Vagina (tissue), 2 donors: ENCODE results near the gene CCDC170. TPM values are rescaled to one million over a fixed set of nuclear protein-coding genes. Genes with fewer than 3 reads are reported as not detected.

Experiments
- DNase-seq, 2 donors: peaks; one replicate each; pipeline ENCODE4 v3.0.0-alpha.2; 2017; ENCODE audit errors: extremely low spot score in 2 of 2
- H3K27ac ChIP-seq: fragments of 200-600 bp; sonication (generic); one replicate; pipeline ENCODE4 v1.5.1; 2019
- H3K27me3 ChIP-seq: fragments of 200-600 bp; sonication (generic); one replicate; pipeline ENCODE4 v1.5.1; 2019
- H3K36me3 ChIP-seq, 2 donors: fragments of 200-600 bp; sonication (generic); one replicate each; pipeline ENCODE4 v1.5.1; 2017 to 2019
- H3K4me1 ChIP-seq: fragments of 200-600 bp; sonication (generic); one replicate; pipeline ENCODE4 v1.5.1; 2019
- H3K4me3 ChIP-seq, 2 donors: fragments of 200-600 bp; sonication (generic); 1 replicate in 1 of 2; 2 replicates in 1 of 2; pipeline ENCODE4 v1.5.1; 2016 to 2019
- H3K9me3 ChIP-seq: fragments of 200-600 bp; sonication (generic); one replicate; pipeline ENCODE4 v1.5.1; 2019
- POLR2A ChIP-seq, 2 donors: fragments of 450-650 bp; IDR thresholded peaks; one replicate each; pipeline ENCODE4 v1.6.1; 2017; ENCODE audit warnings: antibody characterized with exemption in 2 of 2, mild to moderate bottlenecking in 2 of 2, moderate library complexity in 2 of 2
- POLR2AphosphoS5 ChIP-seq, 2 donors: sonication (generic); formaldehyde crosslinking; IDR thresholded peaks; one replicate each; pipeline ENCODE4 v1.9.0; 2017; ENCODE audit warnings: antibody characterized with exemption in 2 of 2, mild to moderate bottlenecking in 2 of 2, low read depth in 1 of 2; ENCODE audit not compliant: insufficient read depth in 1 of 2
- intact Hi-C: fragments of 100-400 bp; cut with DNase I; formaldehyde crosslinking; loops from one replicate; pipeline ENCODE4 v1.15.1; 2023
- total RNA-seq: library from RNA; depleted of rRNA; stranded (reverse); fragments of >200 nt; gene quantifications from one replicate; pipeline ENCODE4 v1.2.3, GENCODE V29; 2016
- TF ChIP-seq, protein P1 (sequence below), 3 experiments: fragments of 450-650 bp in 2 of 3; fragments of 200-600 bp in 1 of 3; sonication (generic) in 1 of 3; IDR thresholded peaks; one replicate each; pipeline ENCODE4 v1.5.1; 2017 to 2019; ENCODE audit warnings: antibody characterized with exemption in 3 of 3, mild to moderate bottlenecking in 2 of 3, moderate library complexity in 2 of 3

The CCDC170 gene
- total RNA-seq, 1 donor from 2014 or later = 2.0 TPM

DNA sequence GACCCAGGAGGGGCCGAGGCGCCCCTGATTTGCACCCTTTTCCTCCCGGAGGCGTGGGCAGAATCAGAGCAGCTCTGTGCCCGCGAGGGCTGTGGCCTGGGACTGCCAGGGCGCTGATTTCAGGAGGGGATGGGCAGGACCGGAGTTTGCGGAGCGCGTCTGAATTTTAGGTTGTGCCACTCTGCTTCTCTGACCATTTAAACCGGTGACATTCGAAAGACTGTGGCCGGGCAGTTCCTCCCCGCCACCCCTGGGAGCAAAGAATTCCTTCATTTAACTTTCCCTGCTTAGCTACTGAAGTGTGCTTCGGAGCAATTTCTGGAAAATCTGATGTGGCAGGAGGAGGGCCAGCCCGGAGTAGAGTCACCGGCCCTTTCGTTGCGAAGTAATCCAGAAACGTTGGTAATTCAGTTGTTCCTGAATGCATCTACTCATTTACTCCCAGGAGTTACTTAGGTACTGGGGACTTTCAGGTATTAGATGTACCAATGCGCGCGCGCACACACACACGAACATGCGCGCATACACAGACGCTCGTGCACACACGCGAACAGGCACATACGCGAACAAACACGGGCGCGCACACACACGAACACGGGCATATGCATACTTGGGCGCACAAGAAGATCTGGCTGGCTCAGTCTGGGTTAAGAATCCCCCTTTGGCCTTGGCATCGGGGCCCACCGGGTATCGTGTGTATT lies 568 bp downstream of the CCDC170 start:
- DNase-seq = no peak
- Histone ChIP-seq H3K4me1 (no peaks in the 10 kb centered on the region), H3K27me3 (no peaks in the 10 kb centered on the region), H3K4me3 (peak overlapping the region; percentile 70), H3K9me3 (no peaks in the 10 kb centered on the region), H3K27ac (peak overlapping the region; percentile 92), H3K36me3 (no peaks in the 10 kb centered on the region)
- intact Hi-C loops = no loop called here
- TF ChIP-seq POLR2A (IDR thresholded peaks at IDR 0.05) (no peak), POLR2AphosphoS5 (IDR thresholded peaks at IDR 0.05; ENCODE audit: insufficient read depth in 1 of 2, low read depth in 1 of 2) (peak in 1 of 2 donors; percentile 25)
- TF ChIP-seq, protein P1, sequence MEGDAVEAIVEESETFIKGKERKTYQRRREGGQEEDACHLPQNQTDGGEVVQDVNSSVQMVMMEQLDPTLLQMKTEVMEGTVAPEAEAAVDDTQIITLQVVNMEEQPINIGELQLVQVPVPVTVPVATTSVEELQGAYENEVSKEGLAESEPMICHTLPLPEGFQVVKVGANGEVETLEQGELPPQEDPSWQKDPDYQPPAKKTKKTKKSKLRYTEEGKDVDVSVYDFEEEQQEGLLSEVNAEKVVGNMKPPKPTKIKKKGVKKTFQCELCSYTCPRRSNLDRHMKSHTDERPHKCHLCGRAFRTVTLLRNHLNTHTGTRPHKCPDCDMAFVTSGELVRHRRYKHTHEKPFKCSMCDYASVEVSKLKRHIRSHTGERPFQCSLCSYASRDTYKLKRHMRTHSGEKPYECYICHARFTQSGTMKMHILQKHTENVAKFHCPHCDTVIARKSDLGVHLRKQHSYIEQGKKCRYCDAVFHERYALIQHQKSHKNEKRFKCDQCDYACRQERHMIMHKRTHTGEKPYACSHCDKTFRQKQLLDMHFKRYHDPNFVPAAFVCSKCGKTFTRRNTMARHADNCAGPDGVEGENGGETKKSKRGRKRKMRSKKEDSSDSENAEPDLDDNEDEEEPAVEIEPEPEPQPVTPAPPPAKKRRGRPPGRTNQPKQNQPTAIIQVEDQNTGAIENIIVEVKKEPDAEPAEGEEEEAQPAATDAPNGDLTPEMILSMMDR (IDR thresholded peaks at IDR 0.05) = no peak

DNA sequence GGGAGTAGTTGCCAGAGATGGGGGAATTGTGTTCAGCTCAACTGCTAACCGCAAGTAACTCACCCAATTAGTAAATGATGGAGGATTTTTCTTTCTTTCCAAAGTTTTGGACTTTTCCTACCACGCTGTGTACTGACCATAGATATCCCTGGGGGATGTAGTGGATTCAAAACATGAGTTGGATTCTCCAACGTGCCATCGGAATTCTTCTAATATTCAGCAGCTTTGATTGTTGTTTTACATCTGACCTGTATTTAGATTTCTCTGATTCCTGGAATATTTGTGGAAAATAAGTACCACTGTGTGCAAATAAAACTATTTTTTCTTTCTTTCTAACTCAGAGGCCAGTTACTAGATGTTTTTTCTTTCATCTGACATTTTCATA lies 1.1 kb downstream of the CCDC170 start:
- H3K4me1 ChIP-seq = no peaks in the 10 kb centered on the region
- no peaks in the 10 kb centered on the region for H3K36me3 ChIP-seq
- DNase-seq = no peak
- intact Hi-C loops = no loop called here
- H3K27me3 ChIP-seq = no peaks in the 10 kb centered on the region
- no peaks in the 10 kb centered on the region for H3K9me3 ChIP-seq
- TF ChIP-seq POLR2AphosphoS5 (IDR thresholded peaks at IDR 0.05; ENCODE audit: insufficient read depth in 1 of 2, low read depth in 1 of 2) = no peak
- TF ChIP-seq, protein P1 (IDR thresholded peaks at IDR 0.05) = no peak
- TF ChIP-seq POLR2A (IDR thresholded peaks at IDR 0.05) = no peak
- peak overlapping the region; percentile 70 for H3K4me3 ChIP-seq
- H3K27ac ChIP-seq = peak overlapping the region; percentile 92

DNA sequence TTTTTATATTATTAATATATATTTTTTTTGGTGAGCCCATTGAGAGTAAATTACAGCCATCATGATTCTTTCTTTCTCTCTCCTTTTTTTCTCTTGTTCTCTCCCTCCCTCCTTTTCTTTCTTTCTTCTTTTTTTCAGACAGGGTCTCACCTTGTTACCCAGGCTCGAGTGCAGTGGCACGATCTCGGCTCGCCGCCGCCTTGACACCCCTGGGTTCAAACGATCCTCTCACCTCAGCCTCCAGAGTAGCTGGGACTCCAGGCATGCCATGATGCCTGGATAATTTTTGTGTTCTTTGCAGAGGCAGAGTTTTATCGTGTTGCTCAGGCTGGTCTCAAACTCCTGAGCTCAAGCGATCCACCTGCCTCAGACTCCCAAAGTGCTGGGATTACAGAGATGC lies 1.6 kb downstream of the CCDC170 start:
- H3K27me3 ChIP-seq = no peaks in the 10 kb centered on the region
- H3K27ac ChIP-seq = no peak overlapping the region
- TF ChIP-seq POLR2A (IDR thresholded peaks at IDR 0.05) (no peak), POLR2AphosphoS5 (IDR thresholded peaks at IDR 0.05; ENCODE audit: insufficient read depth in 1 of 2, low read depth in 1 of 2) (no peak)
- TF ChIP-seq, protein P1 (IDR thresholded peaks at IDR 0.05) = no peak
- H3K9me3 ChIP-seq = no peaks in the 10 kb centered on the region
- no peak for DNase-seq
- H3K4me1 ChIP-seq = no peaks in the 10 kb centered on the region
- intact Hi-C loops = no loop called here
- H3K36me3 ChIP-seq = no peaks in the 10 kb centered on the region
- no peak overlapping the region for H3K4me3 ChIP-seq

DNA sequence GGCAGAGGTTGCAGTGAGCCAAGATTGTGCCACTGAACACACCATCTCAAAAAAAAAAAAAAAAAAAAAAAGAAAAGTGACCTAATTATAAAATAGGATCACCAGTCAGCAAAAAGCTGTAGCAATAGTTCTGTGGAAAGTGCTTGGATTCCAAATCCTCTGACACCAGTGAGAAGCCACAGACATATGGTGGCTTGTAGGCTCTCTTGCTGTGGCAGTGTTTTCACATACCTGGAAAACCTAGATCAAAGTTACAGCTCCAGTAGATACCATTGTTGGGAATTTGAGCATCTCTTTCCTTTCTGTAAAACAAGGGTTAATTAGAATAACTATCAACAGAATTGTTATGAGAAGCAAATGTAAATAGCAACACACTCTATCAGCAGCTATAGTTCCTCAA lies 4.1 kb downstream of the CCDC170 start:
- no peaks in the 10 kb centered on the region for H3K27me3 ChIP-seq
- H3K4me3 ChIP-seq = no peak overlapping the region
- no peaks in the 10 kb centered on the region for H3K9me3 ChIP-seq
- TF ChIP-seq, protein P1 (IDR thresholded peaks at IDR 0.05) = no peak
- TF ChIP-seq POLR2AphosphoS5 (IDR thresholded peaks at IDR 0.05; ENCODE audit: insufficient read depth in 1 of 2, low read depth in 1 of 2) = no peak
- TF ChIP-seq POLR2A (IDR thresholded peaks at IDR 0.05) = no peak
- H3K27ac ChIP-seq = no peak overlapping the region
- no peaks in the 10 kb centered on the region for H3K36me3 ChIP-seq
- no peaks in the 10 kb centered on the region for H3K4me1 ChIP-seq
- no peak for DNase-seq
- intact Hi-C loops = no loop called here

DNA sequence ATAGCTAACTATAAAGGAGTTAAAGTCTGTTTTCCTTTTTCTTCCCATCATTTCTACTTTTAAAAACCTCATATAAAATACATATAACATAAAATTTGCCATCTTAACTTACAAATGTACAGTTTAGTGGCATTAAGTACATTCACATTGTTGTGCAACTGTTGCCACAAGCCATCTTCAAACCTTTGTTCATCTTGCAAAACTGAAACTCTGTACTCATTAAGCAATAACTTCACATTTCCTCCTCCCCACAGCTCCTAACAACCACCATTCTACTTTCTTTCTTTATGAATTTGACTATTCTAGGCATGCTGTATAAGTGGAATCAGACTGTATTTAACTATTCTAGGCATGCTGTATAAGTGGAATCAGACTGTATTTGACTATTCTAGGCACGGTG lies 4.5 kb downstream of the CCDC170 start:
- TF ChIP-seq, protein P1 (IDR thresholded peaks at IDR 0.05) = no peak
- peak in 1 of 2 donors; percentile 43 for TF ChIP-seq POLR2AphosphoS5 (IDR thresholded peaks at IDR 0.05; ENCODE audit: insufficient read depth in 1 of 2, low read depth in 1 of 2)
- no peak for TF ChIP-seq POLR2A (IDR thresholded peaks at IDR 0.05)
- H3K27me3 ChIP-seq = no peaks in the 10 kb centered on the region
- no peak overlapping the region for H3K27ac ChIP-seq
- H3K9me3 ChIP-seq = no peaks in the 10 kb centered on the region
- intact Hi-C loops = no loop called here
- H3K36me3 ChIP-seq = no peaks in the 10 kb centered on the region
- H3K4me1 ChIP-seq = no peaks in the 10 kb centered on the region
- DNase-seq = no peak
- H3K4me3 ChIP-seq = no peak overlapping the region
